ENCODE results near the gene ZG16B. TPM values are rescaled to one million over a fixed set of nuclear protein-coding genes. Genes with fewer than 3 reads are reported as not detected.
A peak's percentile ranks its signal among the peaks of the same experiment; 100 is the strongest.

ZG16B gene
- polyA plus RNA-seq, 4 donors, result 5.2 to 19.9 (median 15.0) TPM

DNA sequence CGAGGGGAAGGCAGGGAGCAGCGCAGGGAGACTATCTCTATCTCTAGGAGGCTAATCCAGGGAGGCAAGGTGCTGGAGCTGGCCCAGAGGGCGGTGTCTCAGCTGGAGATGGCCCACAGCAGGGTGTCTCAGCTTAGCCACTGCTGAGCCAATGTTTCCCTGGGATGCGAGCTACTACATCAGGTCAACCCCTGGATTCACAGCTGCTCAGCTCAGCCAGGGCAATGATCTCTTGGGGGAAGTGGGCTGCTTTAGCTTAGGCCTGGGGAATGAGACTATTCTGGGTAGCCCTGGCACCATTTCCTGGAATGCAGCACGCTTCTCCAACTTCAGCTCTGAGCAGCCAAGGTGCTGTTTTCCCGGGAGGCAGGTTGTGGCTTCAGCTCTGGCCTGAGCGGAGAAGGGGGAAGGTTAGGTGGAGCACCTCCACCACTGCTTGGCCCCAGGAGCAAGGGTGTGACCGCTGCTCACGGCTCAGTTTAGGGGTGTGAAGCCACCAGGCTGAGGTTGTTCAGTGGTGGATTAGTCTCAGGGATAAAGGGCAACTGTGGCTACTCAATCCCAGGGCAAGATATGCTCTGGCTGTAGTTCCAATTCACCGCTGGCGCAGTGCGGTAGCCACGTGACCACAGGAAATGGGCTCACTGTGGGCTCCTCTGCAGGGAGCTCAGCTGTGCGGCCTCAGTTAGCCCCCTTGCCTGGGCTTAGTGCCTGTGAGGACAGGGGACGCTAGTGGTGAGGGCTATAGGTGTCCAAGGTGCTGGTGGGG lies 18.2 kb upstream of the ZG16B start:
- peaks cover 0 to 5% of the 10 kb centered on the region in 2 donors for H3K9me3 ChIP-seq (ENCODE audit: control insufficient read depth in 2 of 2, insufficient read depth in 1 of 2, low read depth in 1 of 2, low read length in 1 of 2)
- H3K4me1 ChIP-seq (ENCODE audit: control insufficient read depth in 3 of 3, insufficient read depth in 2 of 3, low read depth in 1 of 3, low read length in 2 of 3), result peaks cover 0 to 7% (median 0%) of the 10 kb centered on the region in 3 donors
- H3K4me3 ChIP-seq (ENCODE audit: low read depth in 1 of 3, low read length in 3 of 3), result no peak overlapping the region
- no peaks in the 10 kb centered on the region for H3K36me3 ChIP-seq (ENCODE audit: control insufficient read depth in 3 of 3, insufficient read depth in 2 of 3, low read depth in 1 of 3, low read length in 3 of 3)
- peaks cover 0 to 9% (median 7%) of the 10 kb centered on the region in 3 donors for H3K27me3 ChIP-seq (ENCODE audit: control insufficient read depth in 3 of 3, insufficient read depth in 3 of 3, low read length in 3 of 3)
- FAIRE-seq (no peak), DNase-seq (peak in 1 of 2 donors; percentile 81)
- H3K27ac ChIP-seq (ENCODE audit: low read depth in 1 of 3, low read length in 2 of 3), result no peak overlapping the region
- WGBS, 3 donors, result 25 to 60% (median 29%) methylated on average over 15 of the region's 15 CpGs

DNA sequence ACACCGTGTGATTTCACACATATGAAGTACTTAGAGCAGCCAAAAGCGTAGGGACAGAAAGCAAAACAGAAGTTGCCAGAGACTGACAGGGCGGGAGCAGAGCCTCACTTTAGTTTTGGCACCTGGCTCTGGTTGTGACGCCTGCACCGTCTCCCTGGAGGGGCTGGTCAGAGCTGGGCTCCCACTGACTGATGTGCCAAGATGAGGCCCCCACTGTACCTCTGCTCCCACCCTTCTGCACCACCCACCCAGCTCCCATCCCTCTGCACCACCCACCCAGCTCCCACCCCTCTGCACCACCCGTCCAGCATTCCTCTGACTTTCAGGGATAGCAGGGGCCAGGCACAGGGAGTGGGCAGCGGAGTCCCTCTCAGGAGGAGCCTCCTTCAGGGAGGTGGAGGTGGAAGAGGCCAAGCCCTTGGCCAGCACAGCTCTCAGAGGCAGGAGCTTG lies 16.3 kb upstream of the ZG16B start:
- H3K27ac ChIP-seq (ENCODE audit: low read depth in 1 of 3, low read length in 2 of 3), result no peak overlapping the region
- peaks cover 0 to 7% (median 0%) of the 10 kb centered on the region in 3 donors for H3K4me1 ChIP-seq (ENCODE audit: control insufficient read depth in 3 of 3, insufficient read depth in 2 of 3, low read depth in 1 of 3, low read length in 2 of 3)
- H3K9me3 ChIP-seq (ENCODE audit: control insufficient read depth in 2 of 2, insufficient read depth in 1 of 2, low read depth in 1 of 2, low read length in 1 of 2), result no peaks in the 10 kb centered on the region
- DNase-seq (no peak), FAIRE-seq (no peak)
- no peak overlapping the region for H3K4me3 ChIP-seq (ENCODE audit: low read depth in 1 of 3, low read length in 3 of 3)
- peaks cover 0 to 9% (median 7%) of the 10 kb centered on the region in 3 donors for H3K27me3 ChIP-seq (ENCODE audit: control insufficient read depth in 3 of 3, insufficient read depth in 3 of 3, low read length in 3 of 3)
- no peaks in the 10 kb centered on the region for H3K36me3 ChIP-seq (ENCODE audit: control insufficient read depth in 3 of 3, insufficient read depth in 2 of 3, low read depth in 1 of 3, low read length in 3 of 3)
- 69 to 76% (median 73%) methylated on average over 7 of the region's 7 CpGs for WGBS, 3 donors

DNA sequence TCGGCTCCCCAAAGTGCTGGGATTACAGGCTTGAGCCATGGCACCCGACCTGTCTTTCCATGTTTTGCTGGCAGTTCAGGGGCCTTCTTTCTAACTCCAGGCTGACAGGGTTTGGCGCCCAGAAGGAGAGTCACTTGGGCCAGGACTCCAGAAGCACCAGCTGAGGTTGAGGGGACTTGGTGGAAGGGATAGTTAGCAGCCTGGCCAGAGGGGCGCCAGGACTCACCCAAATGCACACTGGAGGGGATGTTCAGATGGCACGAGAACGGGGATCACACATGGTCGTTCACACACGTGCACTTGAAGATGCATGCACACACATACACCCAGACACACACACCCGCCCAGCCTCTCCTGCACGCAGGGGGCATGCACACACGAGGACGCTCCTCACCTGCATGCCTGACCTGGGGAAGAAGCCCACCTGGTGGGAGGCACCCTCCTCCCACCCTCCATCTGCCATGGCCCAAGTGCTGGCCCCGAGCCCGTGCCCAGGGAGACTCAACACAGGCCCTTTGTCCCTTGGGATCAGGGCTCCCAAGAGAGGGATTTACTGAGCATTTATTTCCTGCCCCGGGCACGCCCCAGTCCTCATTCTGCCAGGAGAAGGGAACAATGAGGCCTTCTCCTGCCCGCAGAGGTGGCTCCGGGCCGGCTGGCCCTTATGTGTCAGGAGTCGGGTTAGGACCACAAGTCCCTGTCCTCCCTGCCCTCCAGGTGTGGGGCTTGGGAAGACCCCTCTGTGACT lies 15.4 kb upstream of the ZG16B start:
- Histone ChIP-seq H3K9me3 (ENCODE audit: control insufficient read depth in 2 of 2, insufficient read depth in 1 of 2, low read depth in 1 of 2, low read length in 1 of 2) (no peaks in the 10 kb centered on the region), H3K4me3 (ENCODE audit: low read depth in 1 of 3, low read length in 3 of 3) (no peak overlapping the region), H3K27me3 (ENCODE audit: control insufficient read depth in 3 of 3, insufficient read depth in 3 of 3, low read length in 3 of 3) (peaks cover 0 to 9% (median 7%) of the 10 kb centered on the region in 3 donors), H3K27ac (ENCODE audit: low read depth in 1 of 3, low read length in 2 of 3) (no peak overlapping the region), H3K36me3 (ENCODE audit: control insufficient read depth in 3 of 3, insufficient read depth in 2 of 3, low read depth in 1 of 3, low read length in 3 of 3) (no peaks in the 10 kb centered on the region), H3K4me1 (ENCODE audit: control insufficient read depth in 3 of 3, insufficient read depth in 2 of 3, low read depth in 1 of 3, low read length in 2 of 3) (peaks cover 0 to 7% (median 0%) of the 10 kb centered on the region in 3 donors)
- DNase-seq (no peak), FAIRE-seq (no peak)
- 66 to 76% (median 76%) methylated on average over 16 to 20 of the region's 20 CpGs for WGBS, 3 donors

DNA sequence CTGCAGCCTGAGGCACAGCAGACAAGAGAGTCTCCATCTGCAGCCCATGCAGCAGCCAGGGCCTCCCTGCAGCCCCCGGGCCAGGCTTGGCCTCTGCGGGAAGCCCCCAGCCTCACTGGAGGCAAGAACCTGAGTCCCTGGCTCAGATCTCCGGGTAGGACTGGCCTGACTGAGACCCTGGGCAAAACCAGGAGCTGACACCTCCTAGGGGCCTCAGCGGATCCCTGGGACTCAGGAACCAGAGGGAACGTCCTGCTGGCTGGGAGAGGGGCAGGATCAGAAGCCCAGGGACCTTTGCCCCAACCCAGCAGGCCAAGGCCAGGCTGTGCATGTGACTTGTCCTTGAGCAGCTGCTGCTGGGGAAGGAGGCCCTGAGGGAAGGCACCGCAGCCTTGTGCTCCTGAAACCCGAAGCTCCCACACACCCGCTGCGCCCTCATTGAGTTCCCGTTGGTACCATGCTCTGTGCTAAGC lies 14.8 kb upstream of the ZG16B start:
- FAIRE-seq, result no peak
- peak; percentile 44 to 49 for DNase-seq
- Histone ChIP-seq H3K36me3 (ENCODE audit: control insufficient read depth in 3 of 3, insufficient read depth in 2 of 3, low read depth in 1 of 3, low read length in 3 of 3) (no peaks in the 10 kb centered on the region), H3K4me1 (ENCODE audit: control insufficient read depth in 3 of 3, insufficient read depth in 2 of 3, low read depth in 1 of 3, low read length in 2 of 3) (peaks cover 0 to 7% (median 0%) of the 10 kb centered on the region in 3 donors), H3K27me3 (ENCODE audit: control insufficient read depth in 3 of 3, insufficient read depth in 3 of 3, low read length in 3 of 3) (peaks cover 0 to 9% (median 7%) of the 10 kb centered on the region in 3 donors), H3K9me3 (ENCODE audit: control insufficient read depth in 2 of 2, insufficient read depth in 1 of 2, low read depth in 1 of 2, low read length in 1 of 2) (no peaks in the 10 kb centered on the region), H3K27ac (ENCODE audit: low read depth in 1 of 3, low read length in 2 of 3) (no peak overlapping the region), H3K4me3 (ENCODE audit: low read depth in 1 of 3, low read length in 3 of 3) (no peak overlapping the region)
- whole genome bisulfite sequencing, 3 donors, result 45 to 72% (median 56%) methylated on average over 8 to 10 of the region's 10 CpGs

DNA sequence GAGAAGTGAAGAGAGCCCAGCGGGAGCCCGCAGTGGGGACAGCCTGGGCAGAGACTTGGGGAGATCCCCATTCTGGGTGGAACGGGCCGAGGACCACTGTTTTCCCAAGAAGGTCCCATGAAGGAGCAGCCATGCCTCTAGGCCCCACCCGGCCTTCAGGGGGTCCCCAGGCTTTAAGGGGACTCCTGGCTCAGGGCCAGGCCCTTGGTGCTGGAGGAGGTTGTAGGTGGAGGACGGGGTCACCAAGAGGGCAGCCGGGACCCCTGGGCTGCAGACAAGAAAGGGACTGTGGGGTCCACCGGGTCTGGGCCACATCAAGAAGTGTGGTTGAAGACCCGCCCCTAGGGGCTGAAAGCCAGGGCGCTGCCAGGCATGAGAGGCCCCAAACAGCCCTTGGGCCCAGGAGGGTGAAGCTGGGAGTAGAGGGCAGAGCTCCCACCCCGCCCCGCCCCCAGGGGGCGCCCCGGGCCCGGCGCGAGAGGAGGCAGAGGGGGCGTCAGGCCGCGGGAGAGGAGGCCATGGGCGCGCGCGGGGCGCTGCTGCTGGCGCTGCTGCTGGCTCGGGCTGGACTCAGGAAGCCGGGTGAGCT lies 13.3 kb upstream of the ZG16B start, which contains the start of gene PRSS21:
Gene PRSS21, plus strand, starts transcription at position 487 of the 589 bp plus-strand sequence. Its CDS starts 32 bp downstream, at position 519.
- Histone ChIP-seq H3K4me1 (ENCODE audit: control insufficient read depth in 3 of 3, insufficient read depth in 2 of 3, low read depth in 1 of 3, low read length in 2 of 3) (peaks cover 0 to 7% (median 0%) of the 10 kb centered on the region in 3 donors), H3K4me3 (ENCODE audit: low read depth in 1 of 3, low read length in 3 of 3) (no peak within 1 kb of the TSS), H3K27ac (ENCODE audit: low read depth in 1 of 3, low read length in 2 of 3) (no peak within 1 kb of the TSS), H3K9me3 (ENCODE audit: control insufficient read depth in 2 of 2, insufficient read depth in 1 of 2, low read depth in 1 of 2, low read length in 1 of 2) (no peaks in the 10 kb centered on the region), H3K27me3 (ENCODE audit: control insufficient read depth in 3 of 3, insufficient read depth in 3 of 3, low read length in 3 of 3) (peaks cover 0 to 9% (median 1%) of the 10 kb centered on the region in 3 donors), H3K36me3 (ENCODE audit: control insufficient read depth in 3 of 3, insufficient read depth in 2 of 3, low read depth in 1 of 3, low read length in 3 of 3) (no peaks in the 10 kb centered on the region)
- FAIRE-seq (no peak), DNase-seq (no peak)
- WGBS, 3 donors, result 62 to 74% (median 67%) methylated on average over 17 to 28 of the region's 28 CpGs

DNA sequence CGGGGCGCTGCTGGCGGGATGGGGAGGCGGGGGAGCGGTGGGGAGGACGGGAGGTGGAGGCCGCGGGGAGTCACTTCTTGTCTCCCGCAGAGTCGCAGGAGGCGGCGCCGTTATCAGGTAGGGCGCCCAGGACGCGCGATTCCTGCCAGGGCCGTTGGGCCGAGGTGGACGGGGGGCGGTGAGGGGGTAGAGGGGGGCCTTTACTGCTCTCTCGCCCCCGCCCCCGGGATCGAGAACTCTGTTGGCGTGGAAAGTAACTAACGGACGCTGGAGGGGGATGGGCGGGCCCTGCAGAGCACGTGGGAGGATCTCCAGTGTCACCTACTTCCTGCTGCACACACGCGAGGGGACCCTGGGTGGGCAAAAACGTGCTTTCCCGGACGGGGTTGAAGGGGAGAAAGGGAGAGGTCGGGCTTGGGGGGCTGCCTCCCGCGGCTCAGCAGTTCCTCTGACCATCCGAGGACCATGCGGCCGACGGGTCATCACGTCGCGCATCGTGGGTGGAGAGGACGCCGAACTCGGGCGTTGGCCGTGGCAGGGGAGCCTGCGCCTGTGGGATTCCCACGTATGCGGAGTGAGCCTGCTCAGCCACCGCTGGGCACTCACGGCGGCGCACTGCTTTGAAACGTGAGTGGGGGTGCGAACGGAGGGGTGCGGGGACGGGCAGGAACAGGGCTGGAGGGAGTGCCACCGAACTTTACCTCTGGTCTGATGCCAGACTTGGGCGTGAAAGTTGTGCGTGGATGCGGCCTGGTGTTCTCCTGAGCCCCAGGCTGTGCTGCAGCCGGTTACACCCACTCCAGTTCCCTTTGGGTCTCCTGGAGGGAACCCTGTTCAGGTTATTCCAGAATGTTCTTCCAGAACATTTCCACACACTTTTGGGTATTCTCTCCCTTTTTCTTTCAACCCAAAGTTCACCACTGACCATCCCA lies 12.5 kb upstream of the ZG16B start:
- Histone ChIP-seq H3K4me1 (ENCODE audit: control insufficient read depth in 3 of 3, insufficient read depth in 2 of 3, low read depth in 1 of 3, low read length in 2 of 3) (peaks cover 0 to 7% (median 0%) of the 10 kb centered on the region in 3 donors), H3K9me3 (ENCODE audit: control insufficient read depth in 2 of 2, insufficient read depth in 1 of 2, low read depth in 1 of 2, low read length in 1 of 2) (no peaks in the 10 kb centered on the region), H3K27me3 (ENCODE audit: control insufficient read depth in 3 of 3, insufficient read depth in 3 of 3, low read length in 3 of 3) (peaks cover 0 to 9% (median 0%) of the 10 kb centered on the region in 3 donors), H3K27ac (ENCODE audit: low read depth in 1 of 3, low read length in 2 of 3) (no peak overlapping the region), H3K4me3 (ENCODE audit: low read depth in 1 of 3, low read length in 3 of 3) (no peak overlapping the region), H3K36me3 (ENCODE audit: control insufficient read depth in 3 of 3, insufficient read depth in 2 of 3, low read depth in 1 of 3, low read length in 3 of 3) (no peaks in the 10 kb centered on the region)
- no peak for FAIRE-seq
- WGBS, 3 donors, result 74 to 79% (median 77%) methylated on average over 53 to 68 of the region's 68 CpGs
- DNase-seq, result no peak

DNA sequence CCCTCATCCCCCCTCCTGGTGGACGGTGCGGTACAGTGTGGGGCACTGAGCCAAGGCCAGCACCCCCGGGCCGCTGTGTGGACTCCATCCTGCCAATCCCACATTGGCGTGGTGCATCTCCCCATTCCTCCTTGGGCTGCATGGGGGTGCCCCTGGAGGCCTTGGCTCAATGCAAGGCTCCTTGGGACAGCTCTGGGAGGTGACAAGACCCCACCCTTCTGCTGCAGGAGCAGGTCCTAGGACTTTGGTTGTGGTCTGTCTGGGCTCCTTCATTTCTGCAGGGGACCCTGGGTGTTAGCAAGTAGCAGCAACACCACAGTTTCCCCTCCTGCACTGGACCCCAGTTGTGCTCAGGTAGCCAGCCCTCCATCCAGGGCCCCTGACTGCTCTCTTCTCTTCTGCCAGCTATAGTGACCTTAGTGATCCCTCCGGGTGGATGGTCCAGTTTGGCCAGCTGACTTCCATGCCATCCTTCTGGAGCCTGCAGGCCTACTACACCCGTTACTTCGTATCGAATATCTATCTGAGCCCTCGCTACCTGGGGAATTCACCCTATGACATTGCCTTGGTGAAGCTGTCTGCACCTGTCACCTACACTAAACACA lies 11.7 kb upstream of the ZG16B start:
- Histone ChIP-seq H3K36me3 (ENCODE audit: control insufficient read depth in 3 of 3, insufficient read depth in 2 of 3, low read depth in 1 of 3, low read length in 3 of 3) (no peaks in the 10 kb centered on the region), H3K27ac (ENCODE audit: low read depth in 1 of 3, low read length in 2 of 3) (no peak overlapping the region), H3K4me1 (ENCODE audit: control insufficient read depth in 3 of 3, insufficient read depth in 2 of 3, low read depth in 1 of 3, low read length in 2 of 3) (peaks cover 0 to 7% (median 0%) of the 10 kb centered on the region in 3 donors), H3K27me3 (ENCODE audit: control insufficient read depth in 3 of 3, insufficient read depth in 3 of 3, low read length in 3 of 3) (peaks cover 0 to 9% (median 0%) of the 10 kb centered on the region in 3 donors), H3K4me3 (ENCODE audit: low read depth in 1 of 3, low read length in 3 of 3) (no peak overlapping the region), H3K9me3 (ENCODE audit: control insufficient read depth in 2 of 2, insufficient read depth in 1 of 2, low read depth in 1 of 2, low read length in 1 of 2) (no peaks in the 10 kb centered on the region)
- WGBS, 3 donors, result 81 to 87% (median 84%) methylated on average over 10 of the region's 10 CpGs
- FAIRE-seq (no peak), DNase-seq (no peak)

All from small intestine (tissue), 7 donors.